Osteoblast (primary cell): ENCODE results near the gene TEKT2. TPM values are rescaled to one million over a fixed set of nuclear protein-coding genes. Genes with fewer than 3 reads are reported as not detected.

Experiments
- DNase-seq: peaks from one replicate; pipeline ENCODE4 v3.0.0; 2011; ENCODE audit warnings: low spot score, mixed read lengths; ENCODE audit not compliant: insufficient read length; ENCODE audit errors: missing footprints
- H2AFZ ChIP-seq: 2 replicates; pipeline ENCODE4 v1.6.0; 2011; ENCODE audit warnings: mild to moderate bottlenecking, low read length
- H3K27ac ChIP-seq: 2 replicates; pipeline ENCODE4 v1.5.1; 2011; ENCODE audit warnings: mild to moderate bottlenecking, low read depth, low read length, moderate library complexity
- H3K27me3 ChIP-seq: 2 replicates; pipeline ENCODE4 v1.6.0; 2012; ENCODE audit warnings: mild to moderate bottlenecking, control low read depth, inconsistent platforms, low read length, moderate library complexity; ENCODE audit not compliant: insufficient read depth
- H3K36me3 ChIP-seq: 2 replicates; pipeline ENCODE4 v1.5.1; 2011; ENCODE audit warnings: mild to moderate bottlenecking, low read length, control low read depth, moderate library complexity; ENCODE audit not compliant: insufficient read depth
- H3K4me1 ChIP-seq: 2 replicates; pipeline ENCODE4 v1.5.1; 2011; ENCODE audit warnings: mild to moderate bottlenecking, low read length, control low read depth, moderate library complexity; ENCODE audit not compliant: insufficient read depth
- H3K4me2 ChIP-seq: 2 replicates; pipeline ENCODE4 v1.6.0; 2011; ENCODE audit warnings: mild to moderate bottlenecking, low read length; ENCODE audit not compliant: insufficient read depth
- H3K4me3 ChIP-seq: fragments of 200-600 bp; sonication (generic); 3 replicates; pipeline ENCODE4 v1.5.1; 2012; ENCODE audit warnings: mild to moderate bottlenecking, low read length, inconsistent platforms; ENCODE audit not compliant: insufficient read depth
- H3K79me2 ChIP-seq: 2 replicates; pipeline ENCODE4 v1.6.0; 2012; ENCODE audit warnings: mild to moderate bottlenecking, low read length, control low read depth, inconsistent platforms; ENCODE audit not compliant: insufficient read depth
- H3K9me3 ChIP-seq: 2 replicates; pipeline ENCODE4 v1.5.1; 2011; ENCODE audit warnings: low read depth, low read length, control low read depth
- H4K20me1 ChIP-seq: 2 replicates; pipeline ENCODE4 v1.6.0; 2012; ENCODE audit warnings: mild to moderate bottlenecking, low read length, control low read depth; ENCODE audit not compliant: insufficient read depth
- CTCF ChIP-seq: IDR thresholded peaks from 2 replicates; pipeline ENCODE4 v1.5.1; 2011; ENCODE audit warnings: mild to moderate bottlenecking, low read depth, low read length, moderate library complexity; ENCODE audit errors: extremely low read depth
- total RNA-seq: library from RNA; depleted of rRNA; stranded (reverse); fragments of >200 nt; gene quantifications from 2 replicates; pipeline ENCODE4 v1.2.3, GENCODE V29; 2012

TEKT2 gene
- total RNA-seq, 1 donor: not detected

- no peaks in the 10 kb centered on the region for H3K27me3 ChIP-seq
- H2AFZ ChIP-seq: no peak overlapping the region
- no peak overlapping the region for H3K4me2 ChIP-seq
- H3K36me3 ChIP-seq: peaks cover 18% of the 10 kb centered on the region
- H3K4me1 ChIP-seq: no peaks in the 10 kb centered on the region
- H3K27ac ChIP-seq: no peak overlapping the region
- no peak overlapping the region for H3K4me3 ChIP-seq
- no peak for DNase-seq
- no peaks in the 10 kb centered on the region for H3K9me3 ChIP-seq
- H4K20me1 ChIP-seq: no peaks in the 10 kb centered on the region
- TF ChIP-seq CTCF: no peak
- no peaks in the 10 kb centered on the region for H3K79me2 ChIP-seq
Measured at GRCh38 chr1:36051821-36052220, 32.1 kb upstream of the TEKT2 start.

- H3K4me1 ChIP-seq: no peaks in the 10 kb centered on the region
- no peaks in the 10 kb centered on the region for H3K9me3 ChIP-seq
- H3K27ac ChIP-seq: no peak overlapping the region
- H3K36me3 ChIP-seq: peaks cover 12% of the 10 kb centered on the region
- no peak overlapping the region for H2AFZ ChIP-seq
- no peaks in the 10 kb centered on the region for H3K79me2 ChIP-seq
- no peak for TF ChIP-seq CTCF
- no peaks in the 10 kb centered on the region for H3K27me3 ChIP-seq
- no peaks in the 10 kb centered on the region for H4K20me1 ChIP-seq
- no peak overlapping the region for H3K4me3 ChIP-seq
- DNase-seq: no peak
- H3K4me2 ChIP-seq: no peak overlapping the region
Measured at GRCh38 chr1:36053978-36054377, 29.9 kb upstream of the TEKT2 start.

- H3K4me1 ChIP-seq: no peaks in the 10 kb centered on the region
- peaks cover 12% of the 10 kb centered on the region for H3K36me3 ChIP-seq
- H3K27ac ChIP-seq: no peak overlapping the region
- DNase-seq: no peak
- H3K4me3 ChIP-seq: no peak overlapping the region
- TF ChIP-seq CTCF: no peak
- no peaks in the 10 kb centered on the region for H4K20me1 ChIP-seq
- no peak overlapping the region for H2AFZ ChIP-seq
- H3K27me3 ChIP-seq: no peaks in the 10 kb centered on the region
- H3K4me2 ChIP-seq: no peak overlapping the region
- no peaks in the 10 kb centered on the region for H3K79me2 ChIP-seq
- no peaks in the 10 kb centered on the region for H3K9me3 ChIP-seq
Measured at GRCh38 chr1:36055706-36056105, 28.2 kb upstream of the TEKT2 start.

- Histone ChIP-seq H3K9me3 (no peaks in the 10 kb centered on the region), H2AFZ (no peak overlapping the region), H3K4me3 (no peak overlapping the region), H3K27ac (no peak overlapping the region), H4K20me1 (no peaks in the 10 kb centered on the region), H3K4me2 (no peak overlapping the region), H3K4me1 (no peaks in the 10 kb centered on the region), H3K36me3 (no peaks in the 10 kb centered on the region), H3K27me3 (no peaks in the 10 kb centered on the region), H3K79me2 (no peaks in the 10 kb centered on the region)
- DNase-seq: no peak
- TF ChIP-seq CTCF: no peak
Measured at GRCh38 chr1:36062315-36062714, 21.6 kb upstream of the TEKT2 start.
